Islet of Langerhans (tissue), 1 donor: ENCODE data around the gene BOD1.

Experiments used
- FAIRE-seq: peaks from one replicate; lab custom pipeline; 2011; peaks lifted over from hg19 to GRCh38; lab: Jason Lieb, UNC

The BOD1 gene

GRCh38 chr5:173640156-173640804, 23.8 kb upstream of the BOD1 start:
- no peak for FAIRE-seq

GRCh38 chr5:173638126-173639040, 21.9 kb upstream of the BOD1 start:
- no peak for FAIRE-seq

- no peak for FAIRE-seq
Measured at GRCh38 chr5:173637340-173637739, 20.9 kb upstream of the BOD1 start.

- no peak for FAIRE-seq
Measured at GRCh38 chr5:173634465-173634983, 18.1 kb upstream of the BOD1 start.

- FAIRE-seq, result no peak
Measured at GRCh38 chr5:173633304-173633703, 16.9 kb upstream of the BOD1 start.

GRCh38 chr5:173631478-173631877, 15.0 kb upstream of the BOD1 start:
- no peak for FAIRE-seq

GRCh38 chr5:173630724-173631365, 14.4 kb upstream of the BOD1 start:
- no peak for FAIRE-seq

GRCh38 chr5:173629628-173630027, 13.2 kb upstream of the BOD1 start:
- FAIRE-seq, result no peak

- FAIRE-seq, result no peak
Measured at GRCh38 chr5:173628501-173628900, 12.1 kb upstream of the BOD1 start.

GRCh38 chr5:173627860-173628392, 11.5 kb upstream of the BOD1 start:
- FAIRE-seq, result no peak

GRCh38 chr5:173627271-173627670, 10.8 kb upstream of the BOD1 start:
- no peak for FAIRE-seq

GRCh38 chr5:173626505-173626820, 10.0 kb upstream of the BOD1 start:
- no peak for FAIRE-seq

GRCh38 chr5:173625673-173626504, 9.4 kb upstream of the BOD1 start:
- no peak for FAIRE-seq

GRCh38 chr5:173625261-173625660, 8.8 kb upstream of the BOD1 start:
- no peak for FAIRE-seq

GRCh38 chr5:173624282-173624681, 7.8 kb upstream of the BOD1 start:
- no peak for FAIRE-seq

GRCh38 chr5:173623789-173624188, 7.3 kb upstream of the BOD1 start:
- no peak for FAIRE-seq

- no peak for FAIRE-seq
Measured at GRCh38 chr5:173623296-173623771, 6.9 kb upstream of the BOD1 start.

- FAIRE-seq, result no peak
Measured at GRCh38 chr5:173622183-173623047, 6.0 kb upstream of the BOD1 start.

- FAIRE-seq, result no peak
Measured at GRCh38 chr5:173620784-173621183, 4.3 kb upstream of the BOD1 start.

- FAIRE-seq, result peak; percentile 90
Measured at GRCh38 chr5:173618927-173619519, 2.6 kb upstream of the BOD1 start.
